GM21619 (cell line): ENCODE results near the gene PLCL2.

Experiments
- ATAC-seq: cut with Tn5 transposase; IDR thresholded peaks from one replicate; pipeline ENCODE4 v1.9.1; 2021; ENCODE audit not compliant: unreplicated experiment

PLCL2 gene

DNA sequence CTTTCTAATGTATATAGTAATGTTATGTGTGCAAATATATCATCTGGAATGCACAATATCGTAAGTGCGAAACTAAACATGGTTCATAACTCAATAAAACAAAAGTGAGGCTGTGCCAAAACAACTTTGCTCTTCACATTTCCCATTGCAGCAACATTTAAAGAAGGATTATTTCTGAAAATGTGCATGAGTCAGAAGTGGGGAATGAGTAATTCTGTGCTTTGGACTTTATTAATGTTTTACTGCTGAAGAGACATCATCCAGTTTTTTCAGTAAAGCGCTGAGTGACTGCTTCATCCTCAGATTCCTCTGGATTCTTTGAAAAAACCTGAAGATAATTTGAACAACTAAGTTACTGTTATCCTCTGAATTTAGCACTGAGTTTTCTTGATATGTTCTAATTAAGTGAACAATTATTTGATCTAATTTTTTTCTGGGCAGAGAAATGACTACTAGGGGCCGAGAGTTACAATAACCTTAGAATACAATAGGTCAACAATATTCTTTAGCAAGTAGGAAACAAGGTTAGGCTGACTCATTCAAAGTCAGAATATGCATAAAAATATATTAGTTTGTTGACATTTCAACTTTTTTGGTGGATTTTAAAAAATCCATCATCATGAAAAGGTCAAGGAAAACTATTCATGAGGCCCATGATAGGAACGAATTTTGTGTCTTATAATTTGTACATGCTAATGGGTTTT is 20.0 kb upstream of the PLCL2 start:
- ATAC-seq, result no peak

- no peak for ATAC-seq
Observed at GRCh38 chr3:16865335-16865734, 19.4 kb upstream of the PLCL2 start.

DNA sequence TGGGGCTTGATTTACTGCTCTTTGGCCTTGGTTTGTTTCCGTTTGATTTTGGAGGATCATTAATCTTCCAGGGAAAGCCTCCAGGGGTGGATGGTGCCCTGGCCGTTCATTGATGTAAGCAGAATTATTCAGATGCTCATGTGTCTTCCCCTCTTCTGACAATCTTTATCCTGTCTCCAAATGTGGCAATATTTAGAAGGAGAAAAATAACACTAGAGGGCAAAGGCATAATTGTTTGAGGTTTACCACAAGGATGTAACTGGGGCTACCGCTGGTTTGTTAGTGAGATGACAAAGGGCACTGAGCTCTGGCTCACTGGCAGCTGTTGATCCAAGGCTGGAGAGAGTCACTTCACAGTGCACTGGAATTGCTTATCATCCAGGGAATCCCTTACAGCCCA is 18.2 kb upstream of the PLCL2 start:
- ATAC-seq, result no peak

DNA sequence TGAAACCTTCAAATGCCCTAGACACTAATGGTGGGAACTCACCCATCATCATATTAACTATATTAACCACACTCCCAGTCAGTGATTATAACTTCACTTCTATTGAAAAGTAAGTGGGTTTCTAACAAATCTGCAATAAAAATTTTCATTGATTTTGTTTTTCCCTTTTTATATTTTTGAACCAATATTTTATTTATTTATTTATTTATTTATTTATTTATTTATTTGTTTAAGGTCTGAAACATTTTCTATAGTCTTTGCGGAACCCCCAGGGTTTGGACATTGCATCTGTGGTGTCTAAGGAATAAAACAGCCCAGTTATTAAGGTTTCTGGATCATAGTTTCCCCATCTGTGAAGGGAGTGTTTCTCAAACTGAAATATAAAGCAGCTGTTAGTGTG is 16.2 kb upstream of the PLCL2 start:
- no peak for ATAC-seq

GRCh38 chr3:16869261-16870005 is 15.3 kb upstream of the PLCL2 start:
- ATAC-seq, result no peak

DNA sequence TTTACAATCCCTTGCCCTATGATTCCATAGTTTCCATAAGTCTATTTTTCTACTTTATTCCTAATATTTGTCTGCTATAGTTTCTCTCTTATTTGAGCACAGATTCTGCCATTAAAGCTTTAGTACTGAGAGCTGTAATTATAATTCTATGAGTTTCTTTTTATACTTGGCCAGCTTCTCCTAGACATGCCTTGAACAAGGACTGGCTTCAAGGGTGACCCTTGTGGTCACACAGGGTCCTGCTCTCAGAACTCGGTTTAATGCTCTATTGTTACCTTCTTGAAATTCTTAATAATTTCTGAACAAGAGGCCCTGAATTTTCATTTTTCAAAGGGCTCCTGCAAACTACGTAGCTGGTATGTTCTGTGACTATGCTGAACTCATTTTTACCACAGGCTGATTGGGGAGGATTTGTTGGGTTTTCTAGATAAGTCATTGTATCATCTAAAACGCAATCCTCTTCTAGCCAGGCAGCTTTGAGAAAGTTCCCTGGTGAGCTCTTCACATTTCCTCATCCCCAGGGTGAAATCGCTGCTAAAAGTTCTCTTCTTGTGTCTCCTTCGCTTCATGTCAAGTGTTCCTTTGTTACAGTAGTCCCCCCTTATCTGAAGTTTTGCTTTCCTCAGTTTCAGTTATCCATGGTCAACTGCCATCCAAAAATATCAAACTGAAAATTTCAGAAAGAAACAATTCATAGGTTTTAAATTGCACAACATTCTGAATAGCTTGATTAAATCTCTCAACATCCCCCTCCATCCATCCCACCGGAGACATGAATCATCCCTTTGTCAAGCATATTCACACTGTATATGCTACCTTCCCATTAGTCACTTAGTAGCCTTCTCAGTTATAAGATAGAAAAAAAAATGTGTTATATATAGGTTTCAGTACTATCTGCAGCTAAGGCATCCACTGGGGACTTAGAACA is 12.6 kb upstream of the PLCL2 start:
- ATAC-seq, result no peak

GRCh38 chr3:16873872-16874271 is 10.9 kb upstream of the PLCL2 start:
- no peak for ATAC-seq

GRCh38 chr3:16875876-16876550 is 8.7 kb upstream of the PLCL2 start:
- ATAC-seq, result no peak

DNA sequence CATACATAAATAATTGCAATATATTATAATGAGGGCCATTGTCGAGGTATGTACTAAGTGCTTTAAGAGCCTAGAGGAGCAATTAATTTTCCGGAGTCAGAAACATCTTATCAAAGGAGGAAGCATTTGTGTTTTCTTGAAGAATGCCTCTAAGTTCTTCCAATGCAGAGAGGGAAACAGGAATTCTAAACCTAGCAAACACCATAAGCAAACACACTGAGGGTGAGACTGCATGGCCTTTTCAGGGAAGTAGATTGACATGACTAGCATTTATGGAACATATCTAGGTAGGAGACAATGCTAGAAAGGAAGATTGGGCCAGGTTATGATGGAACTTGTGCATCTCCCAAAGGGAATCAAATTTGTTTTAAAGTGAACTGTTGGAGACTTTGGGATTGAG is 7.2 kb upstream of the PLCL2 start:
- ATAC-seq, result no peak

- no peak for ATAC-seq
Observed at GRCh38 chr3:16877911-16878310, 6.8 kb upstream of the PLCL2 start.

- no peak for ATAC-seq
Observed at GRCh38 chr3:16881896-16882630, 2.7 kb upstream of the PLCL2 start.

- no peak for ATAC-seq
Observed at GRCh38 chr3:16883057-16883722, 1.6 kb upstream of the PLCL2 start.

- no peak for ATAC-seq
Observed at GRCh38 chr3:16883723-16884083, 1.1 kb upstream of the PLCL2 start.

- ATAC-seq, result peak; percentile 40
Observed at GRCh38 chr3:16884084-16884747, 539 bp upstream of the PLCL2 start.

DNA sequence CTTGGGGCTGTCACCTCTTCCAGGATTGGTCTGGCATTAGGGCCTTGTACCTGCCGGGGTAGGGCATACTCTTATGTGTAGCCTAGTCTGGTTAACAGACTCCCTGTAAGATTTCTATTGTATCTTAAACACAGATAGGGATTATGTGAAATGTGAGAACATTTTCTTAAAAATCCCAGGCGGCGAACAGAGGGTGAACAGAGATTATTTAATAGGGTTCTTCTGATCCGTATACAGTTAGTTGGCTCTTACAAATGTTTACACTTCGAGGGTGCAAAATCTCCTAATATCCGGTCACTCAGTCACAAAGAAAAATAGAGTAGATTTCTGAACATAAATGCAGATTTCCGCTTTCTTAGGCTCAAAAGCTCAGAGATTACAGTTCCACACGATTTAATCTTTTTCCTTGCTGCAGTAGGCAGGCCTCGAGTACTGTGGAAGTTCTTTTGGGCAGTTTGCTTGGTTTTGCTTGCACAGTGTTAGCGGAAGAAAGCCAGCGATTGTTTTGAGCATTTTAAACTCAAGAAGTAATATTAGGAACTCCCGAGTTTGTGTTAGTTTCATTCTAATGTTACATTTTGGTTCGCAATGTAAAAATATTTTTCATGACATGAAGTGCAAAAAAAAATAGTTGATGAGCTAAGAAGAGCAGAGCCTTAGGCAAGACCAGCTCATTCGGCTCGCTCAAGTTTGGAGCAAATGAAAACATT is 993 bp downstream of the PLCL2 start:
- peak; percentile 30 for ATAC-seq

GRCh38 chr3:16886303-16886683 is 1.5 kb downstream of the PLCL2 start:
- ATAC-seq, result no peak

DNA sequence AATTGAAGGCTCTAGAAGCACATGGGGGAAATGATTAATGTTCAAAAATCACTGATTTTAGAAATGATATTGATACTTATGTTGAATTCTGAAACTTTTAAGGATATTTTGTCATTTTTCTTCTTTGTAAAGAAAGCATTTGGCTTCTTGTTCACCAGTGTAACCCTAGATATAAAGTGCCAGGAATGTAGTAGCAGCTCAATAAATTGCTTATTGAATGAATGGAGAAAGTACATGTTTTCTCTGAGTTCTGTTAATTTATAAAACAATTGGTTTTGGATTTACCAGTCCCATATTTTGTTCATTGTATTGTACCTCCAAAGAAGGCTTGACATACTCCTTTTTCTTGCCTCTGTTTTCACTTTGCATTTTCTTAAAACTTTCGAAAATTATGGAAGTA is 2.4 kb downstream of the PLCL2 start:
- no peak for ATAC-seq

GRCh38 chr3:16888356-16888755 is 3.6 kb downstream of the PLCL2 start:
- no peak for ATAC-seq
